ENCODE data around the gene LMX1B.

DNA sequence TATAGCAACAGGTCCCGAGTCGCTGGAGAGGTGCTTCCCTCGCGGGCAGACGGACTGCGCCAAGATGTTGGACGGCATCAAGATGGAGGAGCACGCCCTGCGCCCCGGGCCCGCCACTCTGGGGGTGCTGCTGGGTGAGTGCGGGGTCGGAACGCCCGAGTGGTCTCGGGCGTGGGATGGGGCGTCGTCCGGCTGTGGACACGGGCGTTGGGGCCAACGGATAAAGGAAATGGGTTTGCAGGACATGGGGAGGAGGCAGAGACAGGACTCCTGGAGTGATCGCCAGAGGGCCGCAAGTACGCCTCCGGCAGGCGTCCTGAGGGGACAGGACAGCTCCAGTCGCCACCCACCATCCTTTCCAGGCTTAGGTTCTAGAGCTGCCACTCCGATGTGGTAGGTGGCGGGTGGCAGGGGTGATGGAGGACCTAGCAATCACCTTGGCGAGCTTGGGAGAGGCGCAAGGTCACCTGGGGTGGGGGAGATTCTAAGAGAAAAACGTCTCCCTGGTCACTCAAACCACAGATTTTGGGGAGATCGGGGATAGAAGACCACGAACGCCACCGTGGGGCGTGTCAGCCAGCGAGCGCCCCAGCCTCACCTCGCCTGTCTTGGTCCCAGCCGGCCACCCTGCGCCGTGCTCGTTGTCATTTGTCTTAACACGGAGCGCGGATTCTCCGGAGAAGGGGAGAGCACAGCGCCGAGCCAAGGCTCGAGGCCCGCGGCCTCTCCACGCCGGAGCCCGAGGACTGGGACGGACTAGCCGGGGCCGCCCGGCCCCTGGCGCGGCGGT lies 922 bp downstream of the LMX1B start:
- TF ChIP-seq, protein P1, sequence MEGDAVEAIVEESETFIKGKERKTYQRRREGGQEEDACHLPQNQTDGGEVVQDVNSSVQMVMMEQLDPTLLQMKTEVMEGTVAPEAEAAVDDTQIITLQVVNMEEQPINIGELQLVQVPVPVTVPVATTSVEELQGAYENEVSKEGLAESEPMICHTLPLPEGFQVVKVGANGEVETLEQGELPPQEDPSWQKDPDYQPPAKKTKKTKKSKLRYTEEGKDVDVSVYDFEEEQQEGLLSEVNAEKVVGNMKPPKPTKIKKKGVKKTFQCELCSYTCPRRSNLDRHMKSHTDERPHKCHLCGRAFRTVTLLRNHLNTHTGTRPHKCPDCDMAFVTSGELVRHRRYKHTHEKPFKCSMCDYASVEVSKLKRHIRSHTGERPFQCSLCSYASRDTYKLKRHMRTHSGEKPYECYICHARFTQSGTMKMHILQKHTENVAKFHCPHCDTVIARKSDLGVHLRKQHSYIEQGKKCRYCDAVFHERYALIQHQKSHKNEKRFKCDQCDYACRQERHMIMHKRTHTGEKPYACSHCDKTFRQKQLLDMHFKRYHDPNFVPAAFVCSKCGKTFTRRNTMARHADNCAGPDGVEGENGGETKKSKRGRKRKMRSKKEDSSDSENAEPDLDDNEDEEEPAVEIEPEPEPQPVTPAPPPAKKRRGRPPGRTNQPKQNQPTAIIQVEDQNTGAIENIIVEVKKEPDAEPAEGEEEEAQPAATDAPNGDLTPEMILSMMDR (IDR thresholded peaks at IDR 0.05; ENCODE audit: extremely low read depth in 1 of 2, insufficient read depth in 1 of 2, low read depth in 1 of 2, low read length in 2 of 2) = no peak
- TF ChIP-seq POLR2A (IDR thresholded peaks at IDR 0.05; ENCODE audit: low read depth, low read length) (no peak), EZH2 (IDR thresholded peaks at IDR 0.05; ENCODE audit: borderline replicate concordance, low read depth, low read length, severe bottlenecking) (peak; percentile 81), MYC (IDR thresholded peaks at IDR 0.05; ENCODE audit: low read depth, low read length) (no peak)

Measured in endothelial cell of umbilical vein (primary cell).